Activated T-cell treated with anti-CD3 and anti-CD28 coated beads for 1 hour (primary cell): ENCODE results near the gene SELENOT.

Source experiments
- DNase-seq: peaks from one replicate; pipeline ENCODE4 v3.0.0-alpha.2; 2020; ENCODE audit warnings: low read depth

The SELENOT gene

GRCh38 chr3:150662410-150663200 is 59.5 kb downstream of the SELENOT start:
- no peak for DNase-seq

GRCh38 chr3:150663461-150663860 is 60.3 kb downstream of the SELENOT start:
- no peak for DNase-seq

GRCh38 chr3:150666167-150666566 is 63.0 kb downstream of the SELENOT start:
- no peak for DNase-seq

GRCh38 chr3:150673966-150674365 is 70.8 kb downstream of the SELENOT start:
- no peak for DNase-seq

- no peak for DNase-seq
These were observed 72.5 kb downstream of the SELENOT start for GRCh38 chr3:150675587-150675986.
